ENCODE data around the gene CRELD1. TPM values are rescaled to one million over a fixed set of nuclear protein-coding genes. Genes with fewer than 3 reads are reported as not detected.
A peak's percentile ranks its signal among the peaks of the same experiment; 100 is the strongest.
"Not testable (repeated sequence)": the region's sequence is repeated elsewhere in the genome, so short reads cannot be mapped to it uniquely, and the experiment has no call there.

The CRELD1 gene
- total and polyA plus RNA-seq, 3 experiments from 2014 or later: 14.0 to 24.5 (median 16.0) TPM

- H3K36me3 Mint-ChIP-seq; DNase-seq; H3K4me3 ChIP-seq (ENCODE audit: low read length); H3K9me3 ChIP-seq (ENCODE audit: low read length); H3K9me3 Mint-ChIP-seq; H3K27me3 Mint-ChIP-seq; H3K27ac ChIP-seq (ENCODE audit: low read depth, low read length); H3K36me3 ChIP-seq (ENCODE audit: insufficient read depth, low read length); H3K27me3 ChIP-seq (ENCODE audit: insufficient read depth, low read length, poor library complexity, severe bottlenecking): not testable (repeated sequence)
- peaks cover 19% of the 10 kb centered on the region for H3K4me1 ChIP-seq (ENCODE audit: insufficient read depth, low read length)
- Mint-ChIP-seq H3K4me3 (peak overlapping the region in 1 of 7 donors; percentile 45), H3K27ac (peak overlapping the region in 6 of 8 donors; percentile 38 to 89 (median 81)), H3K4me1 (peaks cover 18 to 38% (median 36%) of the 10 kb centered on the region in 3 donors)
- CTCF ChIA-PET: interaction anchor here (1.2 to 2.1 kb wide), 2 partner anchors 10 to 32 kb away, joined by 3 to 5 read pairs; no protein-coding TSS in a partner anchor
- POLR2A ChIA-PET: interaction anchor here (1.5 kb wide), 1 partner anchor 10 kb away, joined by 6 read pairs; no protein-coding TSS in a partner anchor
Measured at GRCh38 chr3:9900965-9901415, 32.6 kb upstream of the CRELD1 start.

GRCh38 chr3:9901967-9902366, 31.7 kb upstream of the CRELD1 start:
- Histone ChIP-seq H3K27me3 (ENCODE audit: insufficient read depth, low read length, poor library complexity, severe bottlenecking) (no peaks in the 10 kb centered on the region), H3K36me3 (ENCODE audit: insufficient read depth, low read length) (no peaks in the 10 kb centered on the region), H3K9me3 (ENCODE audit: low read length) (no peaks in the 10 kb centered on the region), H3K4me1 (ENCODE audit: insufficient read depth, low read length) (peaks cover 19% of the 10 kb centered on the region), H3K4me3 (ENCODE audit: low read length) (no peak overlapping the region), H3K27ac (ENCODE audit: low read depth, low read length) (no peak overlapping the region)
- ChIA-PET CTCF (interaction anchor here (0.6 to 2.1 kb wide), 2 partner anchors 31 to 150 kb away, joined by 3 to 5 read pairs; no protein-coding TSS in a partner anchor), POLR2A (interaction anchor here (1.5 kb wide), 1 partner anchor 11 kb away, joined by 6 read pairs; no protein-coding TSS in a partner anchor)
- Mint-ChIP-seq H3K27me3 (no peaks in the 10 kb centered on the region), H3K36me3 (no peaks in the 10 kb centered on the region), H3K4me3 (peak overlapping the region in 6 of 7 donors; percentile 78 to 88 (median 82)), H3K9me3 (no peaks in the 10 kb centered on the region), H3K4me1 (peaks cover 18 to 37% (median 29%) of the 10 kb centered on the region in 3 donors), H3K27ac (peak overlapping the region; percentile 22 to 94 (median 84))
- DNase-seq: peak in 2 of 5 donors; percentile 35 to 44

GRCh38 chr3:9902372-9903237, 31.0 kb upstream of the CRELD1 start, which contains the start of gene IL17RE:
TSS of gene IL17RE (plus strand) at chr3:9902848. CDS start at chr3:9902933, 85 bp downstream.
- ChIA-PET CTCF (interaction anchor here (0.6 to 2.1 kb wide), 2 partner anchors 30 to 151 kb away, joined by 3 to 5 read pairs; no protein-coding TSS in a partner anchor), POLR2A (interaction anchor here (0.5 to 1.5 kb wide), 2 partner anchors 11 to 270 kb away, joined by 6 to 8 read pairs; no protein-coding TSS in a partner anchor)
- peak within 1 kb of the TSS; percentile 22 to 94 (median 84) for H3K27ac Mint-ChIP-seq
- Histone ChIP-seq H3K27ac (ENCODE audit: low read depth, low read length) (no peak within 1 kb of the TSS), H3K4me1 (ENCODE audit: insufficient read depth, low read length) (peaks cover 19% of the 10 kb centered on the region), H3K27me3 (ENCODE audit: insufficient read depth, low read length, poor library complexity, severe bottlenecking) (no peaks in the 10 kb centered on the region), H3K4me3 (ENCODE audit: low read length) (no peak within 1 kb of the TSS), H3K36me3 (ENCODE audit: insufficient read depth, low read length) (no peaks in the 10 kb centered on the region), H3K9me3 (ENCODE audit: low read length) (no peaks in the 10 kb centered on the region)
- H3K27me3 Mint-ChIP-seq: no peaks in the 10 kb centered on the region
- DNase-seq: no peak
- no peaks in the 10 kb centered on the region for H3K9me3 Mint-ChIP-seq
- H3K4me1 Mint-ChIP-seq: peaks cover 18 to 37% (median 29%) of the 10 kb centered on the region in 3 donors
- H3K36me3 Mint-ChIP-seq: no peaks in the 10 kb centered on the region
- peak within 1 kb of the TSS; percentile 52 to 88 (median 82) for H3K4me3 Mint-ChIP-seq

GRCh38 chr3:9903238-9903624, 30.4 kb upstream of the CRELD1 start:
- no peak for DNase-seq
- no peaks in the 10 kb centered on the region for H3K27me3 Mint-ChIP-seq
- H3K36me3 Mint-ChIP-seq: no peaks in the 10 kb centered on the region
- no peaks in the 10 kb centered on the region for H3K9me3 ChIP-seq (ENCODE audit: low read length)
- H3K36me3 ChIP-seq (ENCODE audit: insufficient read depth, low read length): no peaks in the 10 kb centered on the region
- H3K4me1 ChIP-seq (ENCODE audit: insufficient read depth, low read length): peaks cover 19% of the 10 kb centered on the region
- H3K4me3 Mint-ChIP-seq: peak overlapping the region; percentile 52 to 88 (median 82)
- ChIA-PET CTCF (no interaction called here), POLR2A (interaction anchor here (0.5 kb wide), 1 partner anchor 269 kb away, joined by 8 read pairs; no protein-coding TSS in a partner anchor)
- no peak overlapping the region for H3K27ac ChIP-seq (ENCODE audit: low read depth, low read length)
- peak overlapping the region in 7 of 8 donors; percentile 58 to 89 (median 74) for H3K27ac Mint-ChIP-seq
- H3K4me3 ChIP-seq (ENCODE audit: low read length): no peak overlapping the region
- peaks cover 18 to 33% (median 25%) of the 10 kb centered on the region in 3 donors for H3K4me1 Mint-ChIP-seq
- H3K27me3 ChIP-seq (ENCODE audit: insufficient read depth, low read length, poor library complexity, severe bottlenecking): no peaks in the 10 kb centered on the region
- no peaks in the 10 kb centered on the region for H3K9me3 Mint-ChIP-seq

- Histone ChIP-seq H3K4me1 (ENCODE audit: insufficient read depth, low read length) (peaks cover 19% of the 10 kb centered on the region), H3K27ac (ENCODE audit: low read depth, low read length) (no peak overlapping the region), H3K27me3 (ENCODE audit: insufficient read depth, low read length, poor library complexity, severe bottlenecking) (no peaks in the 10 kb centered on the region), H3K36me3 (ENCODE audit: insufficient read depth, low read length) (no peaks in the 10 kb centered on the region), H3K4me3 (ENCODE audit: low read length) (no peak overlapping the region), H3K9me3 (ENCODE audit: low read length) (no peaks in the 10 kb centered on the region)
- peak overlapping the region in 3 of 7 donors; percentile 82 to 88 (median 82) for H3K4me3 Mint-ChIP-seq
- CTCF ChIA-PET: no interaction called here
- DNase-seq: no peak
- POLR2A ChIA-PET: no interaction called here
- H3K27ac Mint-ChIP-seq: peak overlapping the region in 3 of 8 donors; percentile 58 to 89 (median 88)
- H3K9me3 Mint-ChIP-seq: no peaks in the 10 kb centered on the region
- H3K36me3 Mint-ChIP-seq: no peaks in the 10 kb centered on the region
- no peaks in the 10 kb centered on the region for H3K27me3 Mint-ChIP-seq
- peaks cover 17 to 28% (median 24%) of the 10 kb centered on the region in 3 donors for H3K4me1 Mint-ChIP-seq
Measured at GRCh38 chr3:9903904-9904303, 29.7 kb upstream of the CRELD1 start.

- DNase-seq: no peak
- Histone ChIP-seq H3K4me1 (ENCODE audit: insufficient read depth, low read length) (peaks cover 19% of the 10 kb centered on the region), H3K27ac (ENCODE audit: low read depth, low read length) (no peak overlapping the region), H3K4me3 (ENCODE audit: low read length) (no peak overlapping the region), H3K9me3 (ENCODE audit: low read length) (no peaks in the 10 kb centered on the region), H3K27me3 (ENCODE audit: insufficient read depth, low read length, poor library complexity, severe bottlenecking) (no peaks in the 10 kb centered on the region), H3K36me3 (ENCODE audit: insufficient read depth, low read length) (no peaks in the 10 kb centered on the region)
- Mint-ChIP-seq H3K27me3 (peaks cover 0 to 4% of the 10 kb centered on the region in 2 donors), H3K4me1 (peaks cover 14 to 24% (median 21%) of the 10 kb centered on the region in 3 donors), H3K9me3 (no peaks in the 10 kb centered on the region), H3K4me3 (no peak overlapping the region), H3K27ac (no peak overlapping the region), H3K36me3 (peaks cover 0 to 2% (median 2%) of the 10 kb centered on the region in 3 donors)
- CTCF ChIA-PET: no interaction called here
- POLR2A ChIA-PET: no interaction called here
Measured at GRCh38 chr3:9906480-9906879, 27.2 kb upstream of the CRELD1 start.

DNA sequence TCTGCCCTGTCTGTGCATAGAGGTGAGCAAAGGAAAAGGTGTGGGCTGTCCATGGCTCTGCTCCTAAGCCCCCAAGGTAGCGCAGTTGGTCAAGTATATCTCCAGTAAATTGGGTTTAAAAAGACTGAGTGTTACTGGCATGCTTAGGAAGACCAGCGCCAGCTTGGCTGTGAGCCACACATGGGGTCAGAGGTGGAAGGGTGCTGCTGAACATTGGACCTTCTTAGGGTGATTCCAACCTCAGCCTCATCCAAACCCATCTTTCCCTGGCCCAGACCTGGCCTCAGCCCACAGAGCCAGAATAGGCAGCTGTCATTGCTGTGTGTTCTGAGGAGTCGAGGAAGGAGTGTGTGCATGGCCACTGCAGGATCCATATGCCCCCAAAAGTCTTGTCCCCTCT, 25.3 kb upstream of the CRELD1 start:
- Histone ChIP-seq H3K9me3 (ENCODE audit: low read length) (no peaks in the 10 kb centered on the region), H3K36me3 (ENCODE audit: insufficient read depth, low read length) (no peaks in the 10 kb centered on the region), H3K4me1 (ENCODE audit: insufficient read depth, low read length) (peaks cover 3% of the 10 kb centered on the region), H3K27me3 (ENCODE audit: insufficient read depth, low read length, poor library complexity, severe bottlenecking) (no peaks in the 10 kb centered on the region), H3K4me3 (ENCODE audit: low read length) (no peak overlapping the region), H3K27ac (ENCODE audit: low read depth, low read length) (no peak overlapping the region)
- DNase-seq: no peak
- POLR2A ChIA-PET: no interaction called here
- CTCF ChIA-PET: interaction anchor here (0.9 kb wide), 1 partner anchor 164 kb away, joined by 3 read pairs; no protein-coding TSS in a partner anchor
- Mint-ChIP-seq H3K27me3 (peaks cover 3 to 9% of the 10 kb centered on the region in 2 donors), H3K4me3 (no peak overlapping the region), H3K4me1 (peaks cover 7 to 16% (median 12%) of the 10 kb centered on the region in 3 donors), H3K27ac (no peak overlapping the region), H3K36me3 (peaks cover 0 to 2% (median 2%) of the 10 kb centered on the region in 3 donors), H3K9me3 (no peaks in the 10 kb centered on the region)

Data from CD8-positive, alpha-beta memory T cell (primary cell).